ENCODE data around the gene HMGB4.

The HMGB4 gene

GRCh38 chr1:33863779-33864178 is at the start of gene HMGB4:
Gene HMGB4 (plus strand): TSS chr1:33864079. CDS start chr1:33864192, 113 bp downstream.
- ChIA-PET CTCF (no interaction called here), POLR2A (no interaction called here)
- no peak for DNase-seq (ENCODE audit: extremely low spot score)
- TF ChIP-seq FOXM1 (IDR thresholded peaks at IDR 0.05; ENCODE audit: borderline replicate concordance) = no peak
- TF ChIP-seq FOXK2 (IDR thresholded peaks at IDR 0.05) = no peak

GRCh38 chr1:33814166-33814565 is 49.7 kb upstream of the HMGB4 start:
- DNase-seq (ENCODE audit: extremely low spot score) = no peak
- ChIA-PET CTCF (no interaction called here), POLR2A (no interaction called here)
- TF ChIP-seq ELF4 (IDR thresholded peaks at IDR 0.05) (no peak), TARDBP (IDR thresholded peaks at IDR 0.05) (no peak), ARNT (IDR thresholded peaks at IDR 0.05) (no peak), CTBP1 (IDR thresholded peaks at IDR 0.05; ENCODE audit: borderline replicate concordance) (no peak), ZNF384 (IDR thresholded peaks at IDR 0.05) (no peak), FOXA1 (IDR thresholded peaks at IDR 0.05) (no peak), L3MBTL2 (conservative IDR thresholded peaks at IDR 0.05) (no peak), SUZ12 (IDR thresholded peaks at IDR 0.05) (no peak), NFRKB (IDR thresholded peaks at IDR 0.05) (no peak), FOXK2 (IDR thresholded peaks at IDR 0.05) (no peak), SP1 (IDR thresholded peaks at IDR 0.05) (no peak), LEF1 (IDR thresholded peaks at IDR 0.05; ENCODE audit: borderline replicate concordance) (no peak), BHLHE40 (IDR thresholded peaks at IDR 0.05; ENCODE audit: borderline replicate concordance) (no peak), HDGF (IDR thresholded peaks at IDR 0.05; ENCODE audit: borderline replicate concordance) (no peak), PKNOX1 (IDR thresholded peaks at IDR 0.05) (no peak)

- DNase-seq (ENCODE audit: extremely low spot score) = no peak
- TF ChIP-seq LEF1 (IDR thresholded peaks at IDR 0.05; ENCODE audit: borderline replicate concordance) = no peak
- no peak for TF ChIP-seq L3MBTL2 (conservative IDR thresholded peaks at IDR 0.05)
- TF ChIP-seq BHLHE40 (IDR thresholded peaks at IDR 0.05; ENCODE audit: borderline replicate concordance) = no peak
- TF ChIP-seq NFRKB (IDR thresholded peaks at IDR 0.05) = no peak
- TF ChIP-seq PKNOX1 (IDR thresholded peaks at IDR 0.05) = no peak
- TF ChIP-seq SP1 (IDR thresholded peaks at IDR 0.05) = no peak
- TF ChIP-seq FOXM1 (IDR thresholded peaks at IDR 0.05; ENCODE audit: borderline replicate concordance) = no peak
- TF ChIP-seq FOXK2 (IDR thresholded peaks at IDR 0.05) = no peak
- no peak for TF ChIP-seq CTBP1 (IDR thresholded peaks at IDR 0.05; ENCODE audit: borderline replicate concordance)
- CTCF ChIA-PET = no interaction called here
- POLR2A ChIA-PET = no interaction called here
Observed at GRCh38 chr1:33815061-33815460, 48.8 kb upstream of the HMGB4 start.

- DNase-seq (ENCODE audit: extremely low spot score) = no peak
- POLR2A ChIA-PET = no interaction called here
- TF ChIP-seq TARDBP (IDR thresholded peaks at IDR 0.05) (no peak), LEF1 (IDR thresholded peaks at IDR 0.05; ENCODE audit: borderline replicate concordance) (no peak), ELF4 (IDR thresholded peaks at IDR 0.05) (no peak), BHLHE40 (IDR thresholded peaks at IDR 0.05; ENCODE audit: borderline replicate concordance) (no peak), ARNT (IDR thresholded peaks at IDR 0.05) (no peak), FOXM1 (IDR thresholded peaks at IDR 0.05; ENCODE audit: borderline replicate concordance) (no peak), HDGF (IDR thresholded peaks at IDR 0.05; ENCODE audit: borderline replicate concordance) (no peak), L3MBTL2 (conservative IDR thresholded peaks at IDR 0.05) (no peak), PKNOX1 (IDR thresholded peaks at IDR 0.05) (no peak), NFRKB (IDR thresholded peaks at IDR 0.05) (no peak), SUZ12 (IDR thresholded peaks at IDR 0.05) (no peak), CTBP1 (IDR thresholded peaks at IDR 0.05; ENCODE audit: borderline replicate concordance) (no peak), FOXK2 (IDR thresholded peaks at IDR 0.05) (no peak), SP1 (IDR thresholded peaks at IDR 0.05) (no peak), FOXA1 (IDR thresholded peaks at IDR 0.05) (no peak), ZNF384 (IDR thresholded peaks at IDR 0.05) (no peak)
- CTCF ChIA-PET = no interaction called here
Observed at GRCh38 chr1:33818071-33818470, 45.8 kb upstream of the HMGB4 start.

- no peak for TF ChIP-seq ARNT (IDR thresholded peaks at IDR 0.05)
- TF ChIP-seq L3MBTL2 (conservative IDR thresholded peaks at IDR 0.05) = no peak
- TF ChIP-seq FOXK2 (IDR thresholded peaks at IDR 0.05) = no peak
- no peak for TF ChIP-seq HDGF (IDR thresholded peaks at IDR 0.05; ENCODE audit: borderline replicate concordance)
- no peak for TF ChIP-seq ELF4 (IDR thresholded peaks at IDR 0.05)
- no peak for TF ChIP-seq FOXM1 (IDR thresholded peaks at IDR 0.05; ENCODE audit: borderline replicate concordance)
- TF ChIP-seq BHLHE40 (IDR thresholded peaks at IDR 0.05; ENCODE audit: borderline replicate concordance) = no peak
- TF ChIP-seq ZNF384 (IDR thresholded peaks at IDR 0.05) = no peak
- no peak for TF ChIP-seq SUZ12 (IDR thresholded peaks at IDR 0.05)
- TF ChIP-seq SP1 (IDR thresholded peaks at IDR 0.05) = no peak
- TF ChIP-seq PKNOX1 (IDR thresholded peaks at IDR 0.05) = no peak
- no peak for TF ChIP-seq FOXA1 (IDR thresholded peaks at IDR 0.05)
- no peak for TF ChIP-seq TARDBP (IDR thresholded peaks at IDR 0.05)
- TF ChIP-seq LEF1 (IDR thresholded peaks at IDR 0.05; ENCODE audit: borderline replicate concordance) = no peak
- no peak for TF ChIP-seq CTBP1 (IDR thresholded peaks at IDR 0.05; ENCODE audit: borderline replicate concordance)
- no peak for TF ChIP-seq NFRKB (IDR thresholded peaks at IDR 0.05)
- DNase-seq (ENCODE audit: extremely low spot score) = no peak
- POLR2A ChIA-PET = no interaction called here
- CTCF ChIA-PET = no interaction called here
Observed at GRCh38 chr1:33819290-33819912, 44.5 kb upstream of the HMGB4 start.

GRCh38 chr1:33819913-33820311 is 44.0 kb upstream of the HMGB4 start:
- DNase-seq (ENCODE audit: extremely low spot score) = no peak
- POLR2A ChIA-PET = no interaction called here
- no peak for TF ChIP-seq HDGF (IDR thresholded peaks at IDR 0.05; ENCODE audit: borderline replicate concordance)
- no peak for TF ChIP-seq LEF1 (IDR thresholded peaks at IDR 0.05; ENCODE audit: borderline replicate concordance)
- no peak for TF ChIP-seq CTBP1 (IDR thresholded peaks at IDR 0.05; ENCODE audit: borderline replicate concordance)
- TF ChIP-seq L3MBTL2 (conservative IDR thresholded peaks at IDR 0.05) = no peak
- TF ChIP-seq FOXK2 (IDR thresholded peaks at IDR 0.05) = no peak
- TF ChIP-seq TARDBP (IDR thresholded peaks at IDR 0.05) = no peak
- TF ChIP-seq BHLHE40 (IDR thresholded peaks at IDR 0.05; ENCODE audit: borderline replicate concordance) = no peak
- no peak for TF ChIP-seq NFRKB (IDR thresholded peaks at IDR 0.05)
- no peak for TF ChIP-seq SP1 (IDR thresholded peaks at IDR 0.05)
- TF ChIP-seq ZNF384 (IDR thresholded peaks at IDR 0.05) = no peak
- CTCF ChIA-PET = no interaction called here

All from HEK293T (cell line).